Renal pelvis (tissue), 4 donors: ENCODE data around the gene PHYKPL. TPM values are rescaled to one million over a fixed set of nuclear protein-coding genes. Genes with fewer than 3 reads are reported as not detected.
"Not testable (repeated sequence)": the region's sequence is repeated elsewhere in the genome, so short reads cannot be mapped to it uniquely, and the experiment has no call there.

Experiments
- DNase-seq: peaks from one replicate; pipeline ENCODE4 v3.0.0-alpha.2; 2013
- polyA plus RNA-seq, 3 donors: library from polyadenylated mRNA; unstranded; fragments of 120-200 nt; gene quantifications; one replicate each; pipeline ENCODE4 v1.2.1, GENCODE V29; 2013; ENCODE audit not compliant: insufficient read length in 3 of 3

Gene PHYKPL
- polyA plus RNA-seq, 3 donors = 62.8 to 140 (median 124) TPM

- DNase-seq = no peak
Measured at GRCh38 chr5:178267876-178268275, 35.3 kb upstream of the PHYKPL start.

GRCh38 chr5:178267245-178267644, 34.6 kb upstream of the PHYKPL start:
- DNase-seq = no peak

GRCh38 chr5:178266581-178266980, 34.0 kb upstream of the PHYKPL start:
- DNase-seq = no peak

GRCh38 chr5:178265746-178266145, 33.1 kb upstream of the PHYKPL start:
- DNase-seq = no peak

DNA sequence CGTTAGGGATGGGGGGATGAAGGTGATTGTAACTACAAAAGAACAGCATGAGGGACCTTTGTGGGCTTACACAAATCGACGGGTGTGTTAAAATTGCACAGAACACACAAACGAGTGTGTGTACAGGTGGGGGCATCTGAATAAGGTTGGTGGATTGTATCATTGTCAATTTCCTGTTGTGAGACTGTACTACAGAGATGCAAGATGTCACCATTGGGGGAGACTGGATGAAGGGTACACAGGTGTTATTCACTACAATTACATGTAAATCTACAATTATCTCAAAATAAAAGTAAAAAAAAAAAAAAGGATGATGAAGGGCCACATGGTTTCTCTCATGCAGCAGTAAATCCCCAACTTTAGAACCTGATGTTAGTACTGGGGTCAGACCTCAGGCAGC, 31.4 kb upstream of the PHYKPL start:
- DNase-seq = no peak

DNA sequence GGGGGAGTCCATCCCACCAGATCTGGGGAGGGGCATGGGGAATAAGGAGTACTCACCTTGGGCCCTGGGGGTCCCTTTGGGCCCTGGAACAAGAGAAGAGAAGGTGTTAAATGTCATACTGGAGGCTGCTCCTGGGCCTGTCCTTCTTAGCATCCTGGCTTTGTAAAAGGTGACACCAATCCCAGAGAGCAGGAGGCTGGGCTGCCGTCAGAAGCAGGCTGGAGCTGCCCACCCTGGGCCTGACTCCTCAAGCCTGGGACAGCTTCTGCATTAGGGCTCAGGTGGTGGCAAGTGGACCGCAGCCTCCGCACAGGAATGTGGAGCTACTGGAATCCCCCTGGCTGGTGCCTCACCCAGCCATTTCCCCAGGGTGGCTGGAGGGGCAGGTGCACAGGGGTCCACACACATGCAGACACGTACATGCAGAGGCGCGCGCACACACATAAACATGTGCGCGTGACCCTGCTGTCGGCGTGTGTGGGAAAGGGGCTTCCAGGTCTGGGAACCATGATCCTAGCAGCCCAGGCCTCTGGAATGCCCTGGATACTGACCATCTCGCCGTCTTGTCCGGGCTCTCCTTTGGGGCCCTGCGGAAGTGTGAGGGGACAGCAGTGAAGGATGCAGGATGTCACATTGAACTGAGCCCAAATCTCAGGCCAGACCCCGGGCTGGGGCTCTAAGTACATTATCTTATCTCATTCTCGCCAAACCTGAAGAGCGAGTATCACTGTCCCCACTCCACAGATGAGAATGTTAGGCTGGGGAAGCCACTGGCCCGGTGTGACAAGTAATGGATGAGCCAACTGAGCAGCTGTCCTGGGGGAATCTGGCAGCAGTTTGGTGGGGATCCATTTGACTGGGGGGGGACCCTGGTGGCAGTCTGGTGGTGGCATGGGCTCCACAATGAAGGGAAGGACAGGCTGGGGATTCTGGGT, 29.3 kb upstream of the PHYKPL start:
- no peak for DNase-seq

GRCh38 chr5:178259623-178260536, 27.3 kb upstream of the PHYKPL start:
- DNase-seq = no peak

GRCh38 chr5:178257650-178258049, 25.0 kb upstream of the PHYKPL start:
- no peak for DNase-seq

DNA sequence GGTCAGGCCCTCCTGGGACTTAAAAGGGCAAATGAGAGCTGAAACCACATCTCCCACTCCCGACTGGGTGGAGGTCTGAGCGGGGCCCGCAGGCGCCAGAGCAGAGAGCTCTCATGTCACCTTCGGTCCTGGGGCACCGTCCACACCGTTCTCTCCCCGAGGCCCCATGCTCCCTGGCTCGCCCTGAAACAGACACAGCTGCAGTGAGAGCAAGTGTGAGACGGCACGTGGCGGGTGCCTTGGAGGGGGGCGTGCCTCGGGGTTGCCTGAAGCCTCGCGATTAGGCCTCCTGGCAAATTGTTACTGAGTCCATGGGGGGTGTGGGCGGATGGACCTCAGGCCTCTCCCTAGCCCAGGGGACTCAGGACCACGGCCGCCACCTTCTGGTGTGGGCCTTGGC, 24.1 kb upstream of the PHYKPL start:
- DNase-seq = no peak

DNA sequence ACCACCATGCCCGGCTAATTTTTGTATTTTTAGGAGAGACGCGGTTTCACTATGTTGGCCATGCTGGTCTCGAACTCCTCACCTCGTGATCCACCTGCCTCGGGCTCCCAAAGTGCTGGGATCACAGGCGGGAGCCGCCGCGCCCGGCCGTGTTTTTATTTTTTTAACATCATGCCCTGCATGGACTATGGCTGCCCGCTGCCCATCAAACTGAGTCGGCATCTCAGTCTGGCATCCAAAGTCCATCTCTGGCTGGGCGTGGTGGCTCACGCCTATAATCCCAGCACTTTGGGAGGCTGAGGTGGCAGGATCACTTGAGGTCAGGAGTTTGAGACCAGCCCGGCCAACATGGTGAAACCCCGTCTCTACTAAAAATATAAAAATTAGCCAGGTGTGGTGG, 21.0 kb upstream of the PHYKPL start:
- DNase-seq = not testable (repeated sequence)

DNA sequence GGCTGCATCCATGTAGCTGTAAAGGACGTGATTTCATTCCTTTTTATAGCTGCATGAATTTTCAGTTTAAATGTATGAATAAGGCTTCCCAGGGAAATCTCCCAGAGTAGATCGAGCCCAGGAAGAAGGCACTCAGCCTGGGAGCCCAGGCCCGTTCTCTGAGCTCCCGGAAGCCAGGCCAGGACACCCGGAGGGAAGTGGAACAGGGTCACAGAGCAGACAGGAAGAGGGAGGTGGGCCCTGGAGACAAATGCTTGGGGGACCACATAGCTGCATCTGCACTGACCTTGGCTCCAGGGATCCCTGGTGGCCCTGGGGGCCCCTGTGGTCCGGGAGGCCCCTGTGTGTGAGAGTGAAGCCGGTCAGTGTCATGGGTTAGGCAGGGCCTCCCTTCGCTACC, 19.7 kb upstream of the PHYKPL start:
- no peak for DNase-seq

DNA sequence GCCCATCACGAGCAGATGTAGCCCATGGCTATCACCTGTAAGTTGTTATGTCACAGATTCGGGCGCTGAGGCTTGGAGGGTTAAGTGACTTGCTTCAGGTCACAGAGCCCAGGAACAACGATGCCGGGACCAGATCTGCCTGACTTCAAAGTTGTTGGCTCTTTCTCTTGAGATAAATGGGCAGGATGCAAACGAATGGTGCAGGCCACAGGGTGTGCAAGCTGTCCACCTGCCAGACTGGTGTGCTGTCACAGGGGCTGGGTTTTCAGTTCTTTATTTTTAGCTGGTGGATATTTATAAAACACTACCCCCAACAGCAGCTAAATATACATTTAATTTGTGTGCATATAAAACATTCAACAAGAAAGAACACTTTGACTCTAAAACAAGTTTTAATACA, 17.7 kb upstream of the PHYKPL start:
- no peak for DNase-seq

DNA sequence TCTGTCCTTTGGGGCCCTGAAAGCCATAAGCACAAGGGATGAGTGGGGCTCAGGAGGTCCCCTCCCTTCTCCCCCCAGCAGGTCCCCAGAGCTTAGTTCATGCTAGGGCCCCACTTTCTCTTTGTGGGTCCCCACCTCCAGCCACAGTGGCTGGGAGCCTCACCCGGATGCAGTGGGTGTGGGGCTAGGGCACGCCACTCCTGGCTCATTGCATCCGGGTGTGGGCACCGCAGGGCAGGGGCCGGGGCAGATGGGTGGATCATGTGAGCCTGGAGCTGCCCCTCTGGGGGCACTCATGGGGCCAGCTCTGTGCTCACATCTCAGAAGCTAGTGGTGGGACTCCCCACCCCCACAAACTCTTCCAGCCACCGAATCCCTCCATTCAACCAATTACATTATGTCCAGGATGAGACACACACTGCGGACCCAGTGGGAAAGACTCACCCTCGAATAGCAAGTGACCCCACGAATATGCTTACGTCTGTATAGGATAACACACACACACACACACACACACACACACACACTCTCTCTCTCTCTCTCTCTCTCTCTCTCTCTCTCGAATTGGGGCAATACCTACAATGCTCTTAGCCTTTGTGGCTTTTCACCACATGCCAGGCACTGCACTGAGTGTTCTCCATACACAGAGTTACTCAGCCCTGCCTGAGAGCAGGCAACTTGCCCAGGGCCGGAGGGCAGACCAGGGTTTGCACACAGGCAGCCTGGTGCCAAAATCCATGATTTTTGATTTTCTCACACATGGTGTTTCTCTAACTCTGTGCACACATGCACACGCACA, 16.8 kb upstream of the PHYKPL start:
- DNase-seq = no peak

GRCh38 chr5:178248750-178249149, 16.1 kb upstream of the PHYKPL start:
- DNase-seq = no peak

- DNase-seq = no peak
Measured at GRCh38 chr5:178247481-178248456, 15.2 kb upstream of the PHYKPL start.

- DNase-seq = no peak
Measured at GRCh38 chr5:178246624-178247279, 14.2 kb upstream of the PHYKPL start.

DNA sequence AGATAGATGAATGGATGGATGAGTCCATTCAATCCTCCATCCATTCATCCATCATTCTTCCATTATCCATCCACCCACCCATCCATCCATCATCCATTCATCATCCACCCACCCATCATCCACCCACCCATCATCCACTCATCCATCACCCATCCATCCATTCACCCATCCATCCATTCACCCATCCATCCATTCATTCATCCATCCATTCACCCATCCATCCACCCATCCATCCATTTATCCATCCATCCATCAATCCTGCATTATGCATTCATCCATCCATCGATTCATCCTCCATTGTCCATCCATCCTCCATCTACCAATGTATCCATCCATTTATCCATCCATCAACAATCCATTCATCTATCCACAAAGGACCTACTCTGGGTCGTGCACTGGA, 12.8 kb upstream of the PHYKPL start:
- no peak for DNase-seq

DNA sequence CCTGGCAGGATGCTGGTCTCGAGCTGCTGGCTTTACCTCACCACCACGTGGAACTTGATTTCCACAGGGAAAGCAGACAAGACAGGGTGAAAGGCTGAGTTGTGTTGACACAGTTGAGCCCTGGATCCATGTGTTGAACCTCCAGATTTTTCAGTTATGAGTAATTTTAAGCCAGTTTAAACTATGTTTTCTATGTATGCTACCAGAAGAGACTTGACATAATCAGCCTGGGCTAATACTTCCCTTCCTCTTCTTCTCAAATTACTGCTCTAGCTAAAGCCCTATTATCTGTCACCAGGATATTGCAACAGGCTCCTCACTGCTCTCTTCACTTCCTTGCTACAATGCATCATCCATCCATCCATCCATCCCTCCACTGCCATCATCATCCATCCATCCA, 12.0 kb upstream of the PHYKPL start:
- no peak for DNase-seq

- no peak for DNase-seq
Measured at GRCh38 chr5:178242416-178242815, 9.8 kb upstream of the PHYKPL start.

DNA sequence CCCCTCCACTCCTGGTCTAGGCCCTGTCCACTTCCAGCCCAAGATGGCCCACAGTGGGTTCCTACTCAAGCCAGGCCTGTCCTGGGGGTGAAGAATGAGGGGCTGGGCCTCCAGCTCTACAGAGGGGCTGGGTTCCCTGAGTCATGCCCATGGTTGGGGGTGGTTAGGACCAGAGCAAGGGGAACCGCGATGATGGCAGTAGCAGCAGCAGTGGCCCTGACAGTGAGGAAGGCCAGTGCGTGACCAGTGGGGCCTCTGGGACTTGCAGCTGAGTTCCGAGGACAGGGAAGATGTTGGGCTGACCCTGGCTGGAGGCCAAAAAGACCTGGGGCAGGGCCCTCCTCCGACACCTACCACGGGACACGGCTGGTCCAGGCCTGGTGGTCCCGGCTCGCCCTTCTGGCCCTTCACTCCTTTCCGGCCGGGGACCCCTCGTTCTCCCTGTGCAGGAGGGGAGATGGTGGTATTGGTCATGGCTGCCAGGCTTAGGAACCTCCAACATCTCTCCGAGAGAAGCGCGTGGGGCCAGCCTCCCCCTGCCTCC, 9.2 kb upstream of the PHYKPL start:
- DNase-seq = no peak
